Measurements from ENCODE around the gene GCNT4.

GRCh38 chr5:75062925-75063531 is 10.7 kb upstream of the GCNT4 start:
- no peak for TF ChIP-seq ZNF274 (IDR thresholded peaks at IDR 0.05; ENCODE audit: low read depth, low read length)
- TF ChIP-seq YY1 (IDR thresholded peaks at IDR 0.05; ENCODE audit: insufficient read depth, insufficient read length) = no peak

All from NT2/D1 (cell line).